Breast epithelium (tissue), 4 donors: ENCODE results near the gene YJU2. TPM values are rescaled to one million over a fixed set of nuclear protein-coding genes. Genes with fewer than 3 reads are reported as not detected.
"Not testable (repeated sequence)": the region's sequence is repeated elsewhere in the genome, so short reads cannot be mapped to it uniquely, and the experiment has no call there.

ENCODE experiments used
- DNase-seq, 2 donors: peaks; one replicate each; pipeline ENCODE4 v3.0.0-alpha.2; 2019; ENCODE audit warnings: low spot score in 2 of 2
- H3K27ac ChIP-seq, 2 donors: fragments of 200-600 bp; sonication (generic) in 1 of 2; one replicate each; pipeline ENCODE4 v1.5.1; 2016 to 2019; ENCODE audit warnings: mild to moderate bottlenecking in 1 of 2
- H3K27me3 ChIP-seq, 2 donors: fragments of 200-600 bp; sonication (generic) in 1 of 2; one replicate each; pipeline versions ENCODE4 v1.5.1 to v1.6.0; 2017 to 2019; ENCODE audit warnings: control low read depth in 1 of 2, mild to moderate bottlenecking in 1 of 2
- H3K36me3 ChIP-seq: fragments of 200-600 bp; one replicate; pipeline ENCODE4 v1.5.1; 2019
- H3K4me1 ChIP-seq, 2 donors: fragments of 200-600 bp; sonication (generic); one replicate each; pipeline ENCODE4 v1.5.1; 2016 to 2019; ENCODE audit warnings: control low read depth in 1 of 2
- H3K4me3 ChIP-seq, 3 donors: fragments of 200-600 bp; sonication (generic); 1 replicate in 2 of 3; 2 replicates in 1 of 3; pipeline ENCODE4 v1.5.1; 2016 to 2019; ENCODE audit warnings: mild to moderate bottlenecking in 3 of 3, moderate library complexity in 2 of 3
- H3K9me3 ChIP-seq, 2 donors: fragments of 200-600 bp; sonication (generic) in 1 of 2; one replicate each; pipeline ENCODE4 v1.5.1; 2016 to 2019; ENCODE audit warnings: control low read depth in 1 of 2
- CTCF ChIP-seq, 3 donors: fragments of 450-650 bp; IDR thresholded peaks; one replicate each; pipeline ENCODE4 v1.5.1; 2016 to 2017; ENCODE audit warnings: antibody characterized with exemption in 3 of 3, mild to moderate bottlenecking in 3 of 3, moderate library complexity in 3 of 3
- POLR2A ChIP-seq: fragments of 450-650 bp; IDR thresholded peaks from one replicate; pipeline ENCODE4 v1.6.1; 2016; ENCODE audit warnings: antibody characterized with exemption, mild to moderate bottlenecking, moderate library complexity
- POLR2AphosphoS5 ChIP-seq, 3 donors: sonication (generic); formaldehyde crosslinking; IDR thresholded peaks; one replicate each; pipeline ENCODE4 v1.6.1; 2017; ENCODE audit warnings: antibody characterized with exemption in 3 of 3
- intact Hi-C: fragments of 100-400 bp; cut with DNase I; formaldehyde crosslinking; loops from one replicate; pipeline ENCODE4 v1.15.1; 2023; ENCODE audit warnings: low total_unique reads
- total RNA-seq, 3 donors: library from RNA; depleted of rRNA; stranded (reverse); fragments of >200 nt; gene quantifications; one replicate each; pipeline ENCODE4 v1.1.0, GENCODE V29; 2016

YJU2 gene
- total RNA-seq, 3 donors from 2014 or later = 18.9 to 24.6 (median 24.4) TPM

- H3K27me3 ChIP-seq = peaks cover 3 to 44% of the 10 kb centered on the region in 2 donors
- no peak overlapping the region for H3K27ac ChIP-seq
- no peaks in the 10 kb centered on the region for H3K9me3 ChIP-seq
- no peaks in the 10 kb centered on the region for H3K36me3 ChIP-seq
- no peaks in the 10 kb centered on the region for H3K4me1 ChIP-seq
- DNase-seq = no peak
- no peak for TF ChIP-seq POLR2A
- TF ChIP-seq CTCF (IDR thresholded peaks at IDR 0.05) = no peak
- no peak for TF ChIP-seq POLR2AphosphoS5 (IDR thresholded peaks at IDR 0.05)
- no peak overlapping the region for H3K4me3 ChIP-seq
- intact Hi-C loops = no loop called here
Measured at GRCh38 chr19:4284974-4285373, 38.1 kb downstream of the YJU2 start.

GRCh38 chr19:4286141-4286540 lies 39.3 kb downstream of the YJU2 start:
- H3K27ac ChIP-seq, intact Hi-C loops, DNase-seq, H3K4me1 ChIP-seq, H3K4me3 ChIP-seq, H3K36me3 ChIP-seq, H3K9me3 ChIP-seq: not testable (repeated sequence)
- H3K27me3 ChIP-seq = peaks cover 0 to 33% of the 10 kb centered on the region in 2 donors

GRCh38 chr19:4288091-4288777 lies 41.4 kb downstream of the YJU2 start:
- Histone ChIP-seq H3K27ac (no peak overlapping the region), H3K4me1 (no peaks in the 10 kb centered on the region), H3K9me3 (no peaks in the 10 kb centered on the region), H3K4me3 (no peak overlapping the region), H3K36me3 (no peaks in the 10 kb centered on the region), H3K27me3 (peaks cover 0 to 16% of the 10 kb centered on the region in 2 donors)
- TF ChIP-seq POLR2A (no peak), CTCF (IDR thresholded peaks at IDR 0.05) (no peak), POLR2AphosphoS5 (IDR thresholded peaks at IDR 0.05) (no peak)
- intact Hi-C loops = no loop called here
- no peak for DNase-seq

- Histone ChIP-seq H3K27me3 (peaks cover 0 to 4% of the 10 kb centered on the region in 2 donors), H3K9me3 (no peaks in the 10 kb centered on the region), H3K4me1 (no peaks in the 10 kb centered on the region), H3K27ac (no peak overlapping the region), H3K4me3 (no peak overlapping the region), H3K36me3 (no peaks in the 10 kb centered on the region)
- DNase-seq = no peak
- no peak for TF ChIP-seq POLR2A
- no peak for TF ChIP-seq POLR2AphosphoS5 (IDR thresholded peaks at IDR 0.05)
- TF ChIP-seq CTCF (IDR thresholded peaks at IDR 0.05) = no peak
- intact Hi-C loops = no loop called here
Measured at GRCh38 chr19:4291184-4291732, 44.4 kb downstream of the YJU2 start.

- Histone ChIP-seq H3K9me3 (no peaks in the 10 kb centered on the region), H3K27me3 (peaks cover 0 to 4% of the 10 kb centered on the region in 2 donors), H3K27ac (no peak overlapping the region), H3K36me3 (no peaks in the 10 kb centered on the region), H3K4me1 (no peaks in the 10 kb centered on the region), H3K4me3 (no peak overlapping the region)
- intact Hi-C loops = no loop called here
- no peak for DNase-seq
- TF ChIP-seq CTCF (IDR thresholded peaks at IDR 0.05) (no peak), POLR2AphosphoS5 (IDR thresholded peaks at IDR 0.05) (no peak), POLR2A (no peak)
Measured at GRCh38 chr19:4292515-4292914, 45.6 kb downstream of the YJU2 start.
